NCI-H1436 treated with DMSO at 0.1 percent for 48 hours (cell line): ENCODE data around the gene SIGLEC7.

Source experiments
- DNase-seq: peaks from one replicate; lab custom pipeline; 2025; lab: John Stamatoyannopoulos, UW

Gene SIGLEC7

DNA sequence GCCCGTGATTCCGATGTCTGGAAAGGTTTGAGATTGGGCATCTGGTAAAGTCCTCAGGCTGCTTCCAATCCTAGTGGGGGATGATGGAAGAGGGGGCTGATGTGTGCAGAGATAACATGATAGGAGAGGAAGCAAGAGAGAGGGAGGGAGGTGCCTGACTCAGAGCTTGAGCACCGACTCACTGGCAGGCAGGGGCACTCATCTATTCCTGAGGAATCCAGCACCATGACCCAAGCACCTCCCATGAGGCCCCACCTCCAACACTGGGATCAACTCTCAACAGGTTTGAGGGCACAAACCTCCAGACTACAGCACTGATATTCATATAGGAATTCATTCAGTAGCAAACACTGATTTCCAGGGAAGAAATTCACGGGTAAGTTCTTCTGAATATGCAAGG, 23.0 kb upstream of the SIGLEC7 start:
- no peak for DNase-seq

DNA sequence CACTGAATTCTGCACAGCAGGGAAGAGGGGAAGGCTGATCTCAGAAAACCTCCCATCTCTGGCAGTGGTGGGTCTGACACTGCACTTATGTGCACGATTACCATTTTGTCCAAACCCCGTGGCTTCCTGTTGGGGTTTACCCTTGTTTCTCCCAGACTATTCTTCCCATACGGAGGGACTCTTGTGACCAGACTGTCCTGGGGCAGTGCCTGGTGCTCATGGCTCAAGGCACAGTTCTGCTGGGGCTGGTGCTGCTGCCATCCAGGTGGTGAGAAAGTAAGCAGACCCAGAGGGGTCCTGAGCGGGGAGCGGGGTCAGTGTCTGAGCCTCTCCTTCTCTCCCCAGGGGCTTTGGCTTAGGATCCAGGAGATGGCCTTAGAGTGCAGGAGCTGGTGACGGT, 22.5 kb upstream of the SIGLEC7 start:
- no peak for DNase-seq

DNA sequence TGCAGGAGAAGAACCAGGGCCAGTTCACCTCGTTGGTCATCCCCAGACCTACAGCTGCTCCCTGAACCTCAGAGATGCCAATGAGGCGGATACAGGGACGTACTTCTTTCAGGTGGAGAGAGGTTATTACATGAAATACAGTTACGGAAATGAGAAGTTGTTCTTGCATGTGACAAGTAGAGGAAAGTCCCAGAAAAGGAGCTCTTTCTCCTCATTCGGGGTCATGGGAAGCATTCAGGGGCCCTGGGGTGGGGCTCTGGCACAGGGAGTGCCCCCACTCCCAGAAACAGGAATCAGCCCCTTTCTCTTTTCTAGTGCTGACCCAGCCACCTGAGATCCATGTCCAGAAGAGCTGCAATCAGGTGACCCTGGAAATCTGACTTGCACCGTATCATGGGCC, 21.9 kb upstream of the SIGLEC7 start:
- no peak for DNase-seq

DNA sequence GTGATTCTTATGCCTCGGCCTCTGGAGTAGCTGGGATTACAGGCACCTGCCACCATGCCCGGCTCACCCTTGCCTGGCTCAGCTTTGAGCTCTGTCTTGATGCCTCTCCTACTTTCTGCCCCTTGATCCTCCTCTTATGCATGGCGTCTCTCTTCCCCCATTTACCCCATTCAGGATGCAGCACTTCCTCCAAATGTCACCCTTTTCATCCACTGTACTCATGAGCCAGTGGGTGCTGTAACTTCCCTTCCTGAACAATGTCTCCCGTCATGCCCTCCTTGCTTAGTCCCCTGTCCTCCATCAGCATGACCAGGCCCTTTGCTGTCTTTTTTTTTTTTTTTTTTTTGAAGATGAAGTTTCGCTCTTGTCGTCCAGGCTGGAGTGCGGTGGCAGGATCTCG, 20.8 kb upstream of the SIGLEC7 start:
- no peak for DNase-seq

DNA sequence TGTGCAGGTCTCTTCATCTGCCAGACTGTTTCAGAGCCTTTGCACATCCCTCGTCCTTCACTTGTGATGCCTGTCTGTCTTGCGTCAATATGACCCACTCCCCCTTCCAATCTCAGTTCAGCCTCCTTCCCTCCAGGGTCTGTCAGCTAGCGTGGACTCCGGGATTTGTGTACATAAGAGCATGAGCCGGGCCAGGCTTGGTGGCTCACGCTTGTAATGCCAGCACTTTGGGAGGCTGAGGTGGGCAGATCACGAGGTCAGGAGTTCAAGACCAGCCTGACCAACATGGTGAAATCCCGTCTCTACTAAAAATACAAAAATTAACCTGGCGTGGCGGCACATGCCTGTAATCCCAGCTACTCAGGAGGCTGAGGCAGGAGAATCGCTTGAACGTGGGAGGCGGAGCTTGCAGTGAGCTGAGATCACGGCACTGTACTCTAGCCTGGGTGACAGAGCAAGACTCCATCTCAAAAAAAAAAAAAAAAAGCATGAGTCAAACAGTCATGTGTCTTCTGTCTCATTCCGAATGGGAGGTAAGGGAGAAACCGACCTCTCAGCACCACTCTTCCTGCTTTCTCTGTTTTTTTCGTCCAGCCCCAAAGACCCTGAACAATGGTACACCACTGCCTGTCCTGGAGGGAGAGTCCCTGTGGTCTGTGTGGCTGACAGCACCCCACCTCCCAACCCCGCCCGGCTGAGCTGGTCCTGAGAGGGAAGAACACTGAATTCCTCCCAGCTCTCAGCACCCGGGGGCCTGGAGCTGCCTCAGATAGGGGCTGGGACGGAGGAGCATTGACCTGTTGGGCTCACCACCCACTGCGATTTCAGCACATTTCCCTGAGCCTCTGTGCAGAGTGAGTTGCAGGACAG, 19.8 kb upstream of the SIGLEC7 start:
- DNase-seq: no peak

DNA sequence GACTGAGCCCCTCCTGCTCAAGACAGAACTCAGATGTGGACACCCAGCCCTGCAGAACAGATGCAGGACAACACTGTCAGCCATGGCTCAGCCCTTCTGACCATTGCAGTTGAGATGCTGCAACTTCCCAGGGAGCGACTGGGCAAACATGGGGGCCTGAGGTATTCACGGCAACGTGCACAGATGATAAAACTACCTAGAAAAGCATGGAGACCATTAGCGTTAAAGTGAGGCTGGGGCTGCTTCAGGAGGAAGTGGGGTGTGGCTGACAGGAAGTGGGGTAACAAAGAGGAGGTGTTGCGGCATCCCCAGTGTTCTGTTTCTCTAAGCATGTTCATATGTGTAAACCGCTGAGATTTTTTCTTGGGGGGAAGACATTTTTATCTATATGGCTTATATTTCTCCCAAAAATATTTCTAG, 18.7 kb upstream of the SIGLEC7 start:
- DNase-seq: no peak

DNA sequence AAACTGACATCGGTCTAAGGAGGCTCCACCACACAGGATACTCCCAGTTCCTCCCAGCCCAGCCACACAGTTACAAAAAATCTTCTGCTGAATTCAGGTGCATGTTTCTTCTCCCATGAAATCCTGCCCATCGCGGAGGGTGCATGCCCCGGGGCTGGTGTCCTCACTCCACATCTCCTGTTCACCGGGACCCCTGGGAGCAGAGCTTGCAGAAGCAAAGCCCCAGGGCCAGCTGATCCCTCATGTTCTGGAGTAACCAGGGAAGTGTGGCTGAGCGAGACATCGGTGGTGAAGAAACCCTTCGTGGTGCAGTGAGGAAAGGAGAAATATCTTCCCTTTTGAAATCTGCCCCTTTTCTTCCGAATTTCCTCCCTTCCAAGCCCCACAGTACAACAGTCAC, 18.3 kb upstream of the SIGLEC7 start:
- no peak for DNase-seq

DNA sequence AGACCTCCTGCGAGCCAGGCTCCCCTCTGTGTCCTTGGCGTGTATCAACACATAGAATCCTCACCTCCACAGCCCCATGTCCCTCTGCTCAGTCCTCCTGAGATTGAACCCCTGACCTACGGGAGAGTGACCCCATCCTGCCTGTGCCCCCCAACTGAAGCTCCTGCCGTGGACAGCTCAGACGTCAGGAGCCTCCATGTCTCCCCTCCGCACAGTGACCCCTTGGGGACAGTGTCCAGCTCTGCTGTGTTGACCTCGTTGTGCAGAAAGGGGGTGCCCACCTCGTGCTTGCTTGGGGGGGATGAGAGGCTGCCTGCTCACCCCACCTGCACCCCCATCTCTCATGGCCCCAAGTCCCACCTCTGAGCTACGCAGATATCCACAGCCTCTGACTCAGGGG, 17.9 kb upstream of the SIGLEC7 start:
- DNase-seq: no peak

DNA sequence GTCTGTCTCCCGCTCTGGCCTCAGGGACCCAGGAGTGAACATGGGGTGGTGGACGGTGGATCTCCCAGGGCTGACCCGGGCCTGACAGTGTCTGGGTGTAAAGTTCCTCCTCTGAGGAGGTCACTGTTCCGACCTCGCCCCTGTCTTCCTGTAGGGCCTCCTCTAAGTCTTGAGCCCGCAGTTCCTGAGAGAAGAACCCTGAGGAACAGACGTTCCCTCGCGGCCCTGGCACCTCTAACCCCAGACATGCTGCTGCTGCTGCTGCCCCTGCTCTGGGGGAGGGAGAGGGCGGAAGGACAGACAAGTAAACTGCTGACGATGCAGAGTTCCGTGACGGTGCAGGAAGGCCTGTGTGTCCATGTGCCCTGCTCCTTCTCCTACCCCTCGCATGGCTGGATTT, 17.4 kb upstream of the SIGLEC7 start, which contains the start of gene SIGLEC9:
Gene SIGLEC9 (plus strand): TSS at position 178 of the 400 bp plus-strand sequence. CDS start 69 bp downstream, at position 247.
- DNase-seq: no peak

DNA sequence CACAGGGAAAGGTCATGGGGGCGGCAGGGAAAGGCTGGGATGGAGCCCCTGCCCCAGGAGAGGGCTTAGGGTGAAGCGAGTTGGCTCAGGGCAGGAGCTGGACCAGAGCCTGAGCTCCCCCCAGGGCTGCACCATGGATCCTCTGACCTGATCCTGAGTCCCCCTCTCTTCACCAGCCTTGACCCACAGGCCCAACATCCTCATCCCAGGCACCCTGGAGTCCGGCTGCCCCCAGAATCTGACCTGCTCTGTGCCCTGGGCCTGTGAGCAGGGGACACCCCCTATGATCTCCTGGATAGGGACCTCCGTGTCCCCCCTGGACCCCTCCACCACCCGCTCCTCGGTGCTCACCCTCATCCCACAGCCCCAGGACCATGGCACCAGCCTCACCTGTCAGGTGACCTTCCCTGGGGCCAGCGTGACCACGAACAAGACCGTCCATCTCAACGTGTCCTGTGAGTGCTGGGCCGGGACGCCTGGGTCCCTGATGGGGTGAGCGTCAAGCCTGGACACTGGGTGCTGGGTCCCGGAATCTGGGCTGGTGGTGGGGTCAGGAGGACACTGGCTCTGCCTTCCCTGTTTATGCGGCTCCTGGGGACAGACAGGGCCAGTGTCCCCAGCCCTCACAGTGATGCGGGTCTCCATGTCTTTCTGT, 16.6 kb upstream of the SIGLEC7 start:
- no peak for DNase-seq

DNA sequence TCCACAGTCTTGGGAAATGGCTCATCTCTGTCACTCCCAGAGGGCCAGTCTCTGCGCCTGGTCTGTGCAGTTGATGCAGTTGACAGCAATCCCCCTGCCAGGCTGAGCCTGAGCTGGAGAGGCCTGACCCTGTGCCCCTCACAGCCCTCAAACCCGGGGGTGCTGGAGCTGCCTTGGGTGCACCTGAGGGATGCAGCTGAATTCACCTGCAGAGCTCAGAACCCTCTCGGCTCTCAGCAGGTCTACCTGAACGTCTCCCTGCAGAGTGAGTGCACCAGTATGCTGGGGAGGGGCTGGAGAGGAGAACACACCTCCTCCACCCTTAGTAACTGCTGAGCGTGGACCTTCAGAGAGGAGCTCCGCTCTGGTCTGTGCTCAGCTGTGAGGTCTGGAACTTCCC, 15.1 kb upstream of the SIGLEC7 start:
- DNase-seq: no peak

DNA sequence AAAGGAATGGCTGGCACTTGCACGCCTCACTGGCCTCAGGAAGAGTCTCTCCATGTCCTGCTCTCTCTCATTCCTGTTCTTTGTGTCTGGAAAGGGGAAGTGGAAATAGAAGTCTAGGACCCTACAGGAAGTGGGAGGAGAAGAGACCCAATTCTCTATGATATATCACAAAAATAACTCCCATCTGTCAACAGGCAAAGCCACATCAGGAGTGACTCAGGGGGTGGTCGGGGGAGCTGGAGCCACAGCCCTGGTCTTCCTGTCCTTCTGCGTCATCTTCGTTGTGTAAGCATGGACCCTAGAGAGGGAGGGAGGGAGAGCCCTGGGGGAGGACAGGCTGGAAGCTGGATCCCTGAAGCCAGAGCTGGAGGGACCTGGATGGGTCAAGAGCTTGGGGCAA, 14.3 kb upstream of the SIGLEC7 start:
- DNase-seq: no peak

DNA sequence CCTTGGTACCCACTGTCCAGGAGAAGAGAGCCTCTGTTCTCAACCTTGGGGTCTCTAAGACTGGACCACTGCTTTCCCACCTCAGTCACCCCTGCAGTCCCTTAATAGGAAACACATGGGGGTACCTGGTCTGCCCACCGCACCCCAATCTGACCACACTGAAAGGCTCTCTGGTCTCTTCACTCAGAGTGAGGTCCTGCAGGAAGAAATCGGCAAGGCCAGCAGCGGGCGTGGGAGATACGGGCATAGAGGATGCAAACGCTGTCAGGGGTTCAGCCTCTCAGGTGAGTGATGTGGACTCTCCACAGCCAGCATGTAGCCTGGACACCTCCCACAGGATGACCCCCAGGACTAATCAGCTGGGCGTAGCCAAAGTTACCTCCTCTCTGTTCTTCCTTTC, 13.9 kb upstream of the SIGLEC7 start:
- no peak for DNase-seq

DNA sequence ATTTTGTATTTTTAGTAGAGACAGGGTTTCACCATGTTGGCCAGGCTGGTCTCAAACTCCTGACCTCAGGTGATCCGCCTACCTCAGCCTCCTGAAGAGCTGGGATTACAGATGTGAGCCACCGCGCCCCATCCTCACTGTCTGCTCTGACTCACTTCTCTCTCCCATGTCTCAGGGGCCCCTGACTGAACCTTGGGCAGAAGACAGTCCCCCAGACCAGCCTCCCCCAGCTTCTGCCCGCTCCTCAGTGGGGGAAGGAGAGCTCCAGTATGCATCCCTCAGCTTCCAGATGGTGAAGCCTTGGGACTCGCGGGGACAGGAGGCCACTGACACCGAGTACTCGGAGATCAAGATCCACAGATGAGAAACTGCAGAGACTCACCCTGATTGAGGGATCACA, 12.4 kb upstream of the SIGLEC7 start:
- no peak for DNase-seq

DNA sequence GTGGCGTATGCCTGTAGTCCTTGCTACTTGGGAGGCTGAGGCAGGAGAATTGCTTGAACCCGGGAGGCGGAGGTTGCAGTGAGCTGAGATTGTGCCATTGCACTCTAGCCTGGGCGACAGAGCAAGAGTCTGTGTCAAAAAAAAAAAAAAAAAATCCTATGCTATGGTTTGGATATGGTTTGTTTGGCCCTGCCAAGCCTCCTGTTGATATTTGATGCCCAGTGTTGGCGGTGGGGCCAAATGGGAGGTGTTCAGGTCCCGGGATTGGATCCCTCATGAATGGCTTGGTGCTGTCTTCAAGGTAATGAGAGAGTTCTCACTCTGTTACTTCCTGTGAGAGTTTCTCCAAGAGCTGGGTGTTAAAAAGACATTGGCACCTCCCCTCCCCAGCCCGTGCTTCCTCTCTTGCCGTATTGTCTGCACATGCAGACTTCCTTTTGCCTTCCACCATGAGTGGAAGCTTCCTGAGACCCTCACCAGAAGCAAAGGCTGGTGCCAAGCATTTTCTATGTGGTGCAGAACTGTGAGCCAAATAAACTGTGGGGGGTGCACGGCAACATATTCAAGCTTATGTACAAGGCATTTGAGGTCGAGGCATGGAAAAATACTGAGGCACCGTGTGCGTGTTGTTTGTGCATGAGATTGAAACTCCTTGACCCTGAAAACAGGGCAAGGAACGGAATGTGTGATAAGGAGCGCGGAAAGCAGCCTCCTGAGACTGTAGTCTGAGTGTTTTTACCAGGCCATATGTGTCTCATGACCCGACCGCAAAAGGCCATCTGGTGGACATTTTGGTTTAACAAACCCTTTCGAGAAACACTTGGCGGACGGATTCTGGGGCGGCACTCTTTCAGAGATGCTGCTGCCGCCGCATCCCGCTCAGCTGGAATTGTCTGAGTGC, 10.1 kb upstream of the SIGLEC7 start:
- DNase-seq: no peak

DNA sequence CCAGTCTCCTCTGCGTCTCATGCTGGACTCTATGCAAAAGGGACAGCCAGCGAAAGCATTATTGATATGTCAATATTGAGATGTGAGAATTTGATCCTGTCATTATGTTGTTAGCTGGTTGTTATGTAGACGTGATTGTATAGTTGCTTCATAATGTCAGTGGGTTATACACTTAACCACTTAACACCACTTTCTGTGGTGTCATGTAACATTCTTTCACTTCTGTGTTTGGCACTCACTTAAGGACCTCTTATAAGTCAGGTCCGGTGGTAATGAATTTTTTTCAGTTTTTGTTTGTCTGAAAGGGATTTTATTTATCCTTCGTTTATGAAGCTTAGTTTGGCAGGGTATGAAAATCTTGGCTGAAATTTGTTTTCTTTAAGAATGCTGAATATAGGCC, 7.1 kb upstream of the SIGLEC7 start:
- DNase-seq: no peak

DNA sequence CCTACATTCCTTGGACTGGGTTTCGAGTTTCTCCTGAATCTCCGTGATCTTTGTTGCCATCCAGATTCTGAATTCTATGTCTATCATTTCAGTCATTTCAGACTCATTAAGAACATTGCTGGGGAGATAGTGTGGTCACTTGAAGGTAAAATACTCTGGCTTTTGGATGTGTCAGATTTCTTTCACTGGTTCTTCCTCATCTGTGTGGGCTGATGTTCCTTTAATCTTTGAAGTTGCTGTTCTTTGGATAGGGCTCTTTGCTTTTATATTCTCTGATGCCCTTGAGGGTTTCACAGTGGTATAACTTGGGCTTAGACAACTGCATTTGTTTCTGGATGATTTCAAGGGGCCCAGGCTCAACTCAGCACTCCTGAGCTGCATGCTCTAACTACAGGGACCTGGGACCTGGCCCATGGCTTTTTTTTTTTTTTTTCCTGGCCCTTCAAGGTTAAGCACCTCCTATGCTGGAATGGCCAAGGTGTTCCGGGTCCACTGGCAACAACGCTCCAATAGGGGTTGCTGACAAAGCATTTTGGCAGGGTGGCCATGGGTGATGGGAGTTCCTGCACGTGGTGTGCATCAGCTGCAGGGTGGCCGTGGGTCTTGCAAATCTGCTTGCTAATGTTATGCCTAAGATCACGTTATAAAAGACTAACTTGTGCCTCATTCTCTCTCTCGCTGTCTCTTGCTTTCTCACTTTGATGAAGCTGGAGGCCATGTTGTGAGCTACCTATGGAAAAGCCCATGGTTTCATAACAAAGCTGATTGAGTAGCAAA, 5.9 kb upstream of the SIGLEC7 start:
- DNase-seq: no peak

DNA sequence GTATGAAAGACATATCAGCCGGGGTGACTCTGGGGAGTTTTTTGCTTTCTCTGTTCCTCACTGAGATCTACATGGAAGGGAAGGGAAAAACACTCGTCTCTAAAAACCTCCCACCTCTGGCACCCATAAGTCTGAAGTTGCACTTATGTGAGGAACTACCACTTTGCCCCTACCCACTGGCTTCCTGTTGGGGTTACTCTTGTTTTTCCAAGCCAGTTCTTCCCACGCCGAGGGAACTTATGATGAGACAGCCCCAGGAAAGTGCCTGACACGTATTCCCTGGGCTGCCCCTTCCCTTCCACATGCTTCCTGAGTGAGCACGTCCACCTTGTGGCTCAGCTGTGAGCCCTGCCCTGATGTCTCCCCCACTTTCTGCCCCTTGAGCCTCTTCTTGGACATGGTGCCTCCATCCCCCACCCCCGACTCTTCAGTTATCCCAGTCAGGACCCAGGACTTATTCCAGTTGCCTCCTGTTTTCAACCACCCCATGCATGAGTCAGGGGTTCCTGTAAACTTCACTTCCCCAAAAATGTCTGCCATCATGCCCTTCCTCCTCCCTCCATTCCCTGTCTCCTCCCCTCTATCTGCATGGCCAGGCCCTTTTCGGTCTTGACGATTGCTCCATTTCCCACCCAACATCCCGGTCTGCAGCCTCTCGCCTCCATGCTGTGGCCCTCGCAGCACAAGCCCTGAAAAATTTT, 5.1 kb upstream of the SIGLEC7 start:
- DNase-seq: no peak

DNA sequence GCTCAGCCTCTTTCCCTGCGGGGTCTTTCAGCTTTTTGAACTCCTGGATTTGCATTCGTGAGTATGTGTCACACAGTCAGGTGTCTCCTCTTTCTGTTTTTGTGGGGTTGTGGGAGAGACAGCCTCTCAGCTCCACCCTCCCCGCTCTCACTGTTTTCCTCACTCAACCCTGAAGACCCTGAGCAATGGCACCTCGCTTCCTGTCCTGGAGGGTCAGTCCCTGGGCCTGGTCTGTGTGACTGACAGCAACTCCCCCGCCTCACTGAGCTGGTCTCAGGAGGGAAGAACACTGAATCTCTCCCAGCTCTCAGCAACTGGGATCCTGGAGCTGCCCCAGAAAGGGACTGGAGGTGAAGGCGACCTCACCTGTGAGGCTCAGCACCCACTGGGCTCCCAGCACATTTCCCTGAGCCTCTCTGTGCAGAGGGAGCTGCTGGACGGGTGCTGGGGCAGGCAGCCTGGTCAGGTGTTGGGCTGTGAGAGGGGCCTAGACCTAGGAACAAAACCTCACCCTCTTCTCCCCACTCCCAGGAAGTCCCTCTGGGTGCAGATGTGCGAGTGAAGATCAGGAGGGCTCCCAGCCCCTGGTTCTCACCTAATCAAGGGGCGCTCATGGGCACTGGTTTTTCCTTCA, 4.2 kb upstream of the SIGLEC7 start:
- DNase-seq: no peak

DNA sequence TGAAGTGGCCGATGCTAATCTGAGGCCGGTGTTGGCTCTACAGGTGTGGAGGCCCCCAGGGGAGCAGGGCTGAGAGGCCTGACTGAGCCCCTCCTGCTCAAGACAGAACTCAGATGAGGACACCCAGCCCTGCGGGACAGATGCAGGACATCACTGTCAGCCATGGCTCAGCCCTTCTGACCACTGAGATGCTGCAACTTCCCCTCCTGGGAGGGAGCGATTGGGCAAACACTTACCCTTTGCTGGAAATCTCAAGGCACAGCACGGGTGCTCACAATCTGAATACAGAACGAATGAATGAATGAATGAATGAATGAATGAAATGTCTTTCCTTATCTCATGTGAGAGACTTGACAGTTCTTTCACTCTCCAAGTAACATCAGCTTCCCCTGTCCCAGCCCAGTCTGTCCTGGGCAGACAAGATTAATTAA, 3.5 kb upstream of the SIGLEC7 start:
- no peak for DNase-seq
